NCI-H82 (cell line): ENCODE measurements around the gene NIT2.

Experiments used
- DNase-seq: peaks from one replicate; lab custom pipeline; 2025; lab: John Stamatoyannopoulos, UW

The NIT2 gene

DNA sequence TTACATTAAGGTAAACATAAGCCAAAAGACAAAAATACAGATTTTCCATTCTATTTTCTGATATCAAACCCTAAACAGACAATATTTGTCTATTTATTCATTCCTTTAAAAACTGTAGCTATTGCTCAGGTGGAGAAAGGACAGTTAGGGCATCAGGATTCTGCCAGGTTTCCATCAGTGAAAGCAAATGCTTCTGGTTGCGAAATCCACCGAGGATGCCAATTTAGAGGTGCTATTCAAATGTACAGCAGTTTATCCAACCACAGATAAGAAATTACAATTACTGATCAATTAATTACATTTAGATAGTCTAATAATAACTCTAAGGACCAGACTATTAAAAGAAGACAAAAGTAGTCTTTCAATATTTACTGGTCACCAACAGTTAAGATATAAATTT is 62.4 kb downstream of the NIT2 start:
- no peak for DNase-seq

DNA sequence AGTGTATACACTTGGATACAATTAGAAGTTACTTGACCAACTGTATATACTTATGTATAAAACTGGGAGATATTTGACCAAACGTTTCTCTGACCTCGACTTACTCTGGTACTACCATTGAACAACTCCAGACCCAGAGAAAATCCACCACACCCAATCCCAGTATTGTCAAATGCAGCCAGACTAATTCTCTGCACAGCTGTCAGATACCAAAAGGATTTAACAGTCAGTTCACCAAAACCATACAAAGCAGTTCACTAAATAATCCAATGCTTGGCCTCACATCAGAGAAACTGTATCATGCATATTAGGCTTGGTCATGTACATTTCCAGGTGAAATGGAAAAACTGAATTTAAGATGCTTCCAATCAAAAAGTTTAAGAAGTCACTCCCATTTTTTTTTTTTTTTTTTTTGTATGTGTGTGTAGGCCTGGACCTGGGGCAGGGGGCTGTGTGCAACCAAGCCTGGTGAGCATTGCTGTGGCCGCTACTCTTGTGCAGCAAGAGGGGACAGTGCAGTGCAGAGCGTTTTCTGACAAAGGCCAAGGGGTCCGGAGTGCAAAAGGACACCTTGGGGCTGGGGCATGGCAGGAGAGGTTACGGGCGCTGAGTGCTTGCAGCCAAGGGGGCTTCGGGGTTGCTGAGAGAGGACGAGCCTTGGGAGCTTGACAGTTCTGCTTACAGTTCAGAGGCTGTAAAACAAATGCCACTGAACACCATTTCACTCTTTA is 64.9 kb downstream of the NIT2 start:
- peak; percentile 77 for DNase-seq

DNA sequence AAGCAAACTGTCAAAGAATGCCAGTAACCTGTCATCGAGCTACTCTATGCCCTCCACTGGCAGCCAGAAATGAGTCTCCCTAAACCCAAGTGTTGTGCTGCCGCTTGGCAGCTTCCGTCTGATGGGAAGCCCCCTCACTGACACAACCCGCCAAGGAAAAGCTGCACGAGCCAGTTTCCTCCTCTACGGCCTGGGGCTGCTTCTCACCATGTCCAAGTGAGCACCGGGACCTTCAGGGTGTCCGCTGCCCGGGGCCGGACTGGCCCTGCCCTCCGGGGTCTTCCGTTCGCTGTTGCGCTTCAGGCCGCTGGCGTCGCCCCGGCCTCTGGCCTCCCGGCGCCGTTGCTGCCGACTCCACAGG is 65.8 kb downstream of the NIT2 start:
- peak; percentile 51 for DNase-seq

DNA sequence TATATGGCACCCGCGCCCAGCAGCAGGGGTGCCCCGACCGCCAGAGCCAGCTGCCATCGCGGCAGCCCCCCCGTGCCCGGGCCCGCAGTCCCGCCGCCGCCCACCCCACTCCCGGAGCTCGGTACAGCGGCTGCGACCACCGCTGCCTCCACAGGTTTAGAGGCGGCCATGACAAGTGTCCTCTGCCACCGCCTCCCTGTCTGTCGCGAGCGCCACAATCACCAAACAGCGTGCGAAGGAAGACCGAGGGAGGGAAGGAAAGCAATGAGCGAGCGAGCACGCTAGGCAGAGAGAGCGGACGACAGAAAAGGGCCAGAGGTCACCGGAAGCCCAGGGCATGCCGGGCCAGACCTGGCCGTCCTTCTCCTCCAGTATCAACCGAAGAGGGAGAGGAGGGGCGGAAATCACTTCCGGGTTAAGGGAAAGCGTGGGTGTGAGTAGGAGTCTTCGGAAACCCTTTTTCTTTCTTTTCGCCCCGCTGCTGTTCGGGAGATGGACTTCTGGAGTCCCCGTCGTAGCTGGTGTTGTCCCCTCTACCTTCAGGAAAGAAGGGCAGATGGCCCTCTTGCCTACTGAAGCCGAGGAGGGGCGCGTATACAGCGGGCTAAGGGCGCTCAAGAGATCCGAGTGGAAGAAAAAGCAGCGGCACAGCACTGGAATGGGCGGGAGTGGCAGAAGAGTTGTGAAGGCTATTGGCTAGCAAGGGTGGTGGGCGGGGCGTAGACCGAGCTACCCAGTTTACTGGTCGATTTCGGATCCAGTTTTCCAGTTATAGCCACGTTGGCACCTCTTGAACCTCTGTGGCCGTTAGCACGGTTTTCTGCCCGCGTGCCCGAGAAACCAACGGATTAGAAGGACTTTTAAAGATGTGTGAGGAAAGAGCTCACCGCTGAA is 66.5 kb downstream of the NIT2 start, which contains the start of the genes LNP1 and TOMM70:
TSS of gene LNP1 (plus strand) at position 760 of the 894 bp plus-strand sequence. CDS start 28,191 bp downstream, outside the sequence.
TSS of gene TOMM70 (minus strand) at position 310 of the 894 bp plus-strand sequence. CDS start at position 170, 140 bp downstream.
- peak; percentile 100 for DNase-seq

DNA sequence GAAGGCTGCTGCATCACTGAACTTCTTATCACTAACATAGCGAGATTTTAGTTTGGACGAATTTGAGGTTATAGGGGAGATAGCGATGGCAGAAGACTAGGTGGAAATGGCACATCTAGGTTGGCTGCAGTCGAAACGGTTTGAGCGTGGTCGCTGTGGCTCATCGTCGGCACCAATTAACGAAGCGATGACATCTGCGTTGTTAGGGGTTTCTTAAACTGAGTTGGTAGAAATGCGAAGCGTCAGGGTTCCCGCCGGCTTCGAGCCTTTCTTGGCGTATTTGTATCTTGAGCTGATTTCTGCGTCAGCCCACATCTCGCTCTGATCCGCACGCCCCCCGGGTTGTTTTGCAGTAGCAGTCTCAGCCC is 67.1 kb downstream of the NIT2 start:
- DNase-seq, result peak; percentile 87

DNA sequence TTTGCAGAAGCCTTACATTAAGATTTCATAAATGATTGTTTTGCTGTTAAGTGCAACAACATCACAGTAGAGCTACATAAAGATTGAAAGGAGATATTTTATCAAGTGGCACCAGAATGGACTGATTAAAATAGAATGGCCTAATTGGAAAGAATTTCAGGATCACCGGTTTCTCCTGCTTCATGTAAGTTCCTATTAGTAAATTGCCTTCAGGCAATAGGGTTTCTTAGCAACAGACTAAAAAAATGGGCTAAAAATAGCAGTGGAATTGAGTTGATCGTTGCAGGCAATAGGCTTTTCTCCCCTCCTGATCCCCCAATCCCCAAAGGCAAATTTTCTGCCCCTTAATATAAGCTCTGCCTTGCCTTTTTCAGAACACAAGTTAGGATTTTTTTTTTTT is 67.7 kb downstream of the NIT2 start:
- DNase-seq, result peak; percentile 88

DNA sequence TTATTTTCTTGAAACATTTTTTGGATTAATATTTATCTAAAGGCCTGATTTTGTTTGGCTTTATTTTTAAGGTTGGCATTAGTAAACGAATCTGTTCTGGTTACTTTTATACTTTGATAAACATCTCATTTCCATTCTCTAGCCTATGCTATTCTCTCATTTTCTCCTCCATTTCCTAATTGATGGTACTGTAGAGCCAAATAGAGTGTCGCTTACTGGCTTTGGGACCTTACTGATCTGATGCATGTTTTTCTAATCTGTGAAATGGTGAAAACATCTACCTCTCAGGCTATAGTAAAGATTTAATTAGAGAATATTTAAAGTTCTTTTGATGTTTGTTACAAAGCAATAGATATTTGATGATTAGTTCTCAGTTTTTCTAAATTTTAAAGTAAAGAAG is 68.3 kb downstream of the NIT2 start:
- DNase-seq, result peak; percentile 43

DNA sequence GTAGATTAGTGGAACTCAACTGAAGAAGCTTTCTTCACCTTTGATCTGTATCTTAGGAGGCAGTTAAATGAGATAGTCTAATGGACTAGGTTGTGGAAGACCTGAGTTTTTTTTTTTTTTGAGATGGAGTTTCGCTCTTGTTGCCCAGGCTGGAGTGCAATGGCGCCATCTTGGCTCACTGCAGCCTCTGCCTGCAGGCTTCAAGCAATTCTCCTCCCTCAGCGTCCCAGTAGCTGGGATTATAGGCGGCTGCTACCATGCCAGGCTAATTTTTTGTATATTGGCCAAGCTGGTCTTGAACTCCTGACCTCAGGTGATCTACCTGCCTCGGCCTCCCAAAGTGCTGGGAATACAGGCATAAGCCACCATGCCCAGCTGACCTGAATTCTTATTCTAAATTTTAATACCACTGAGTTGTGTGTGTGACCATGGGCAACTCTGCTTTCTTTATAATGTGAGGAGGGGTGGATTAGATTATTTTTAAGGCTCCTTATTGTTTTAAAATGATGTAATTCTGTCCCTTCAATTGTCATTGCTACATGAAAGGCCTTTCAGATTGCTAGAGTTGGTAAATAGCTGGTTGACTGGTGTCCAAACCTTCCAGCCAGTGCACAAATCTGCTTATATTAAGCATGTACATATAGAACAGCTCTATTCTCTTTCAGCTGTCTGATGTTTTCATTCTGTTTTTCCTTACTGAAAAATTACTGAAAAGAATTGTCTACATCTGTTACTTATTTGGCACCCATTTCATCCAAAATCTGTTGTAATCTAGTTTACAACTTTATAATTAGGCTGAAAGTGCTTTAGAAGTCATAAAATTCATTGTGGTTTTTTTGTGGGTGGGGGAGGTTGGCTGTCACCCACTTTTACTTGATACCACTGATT is 69.0 kb downstream of the NIT2 start:
- DNase-seq, result peak; percentile 84

DNA sequence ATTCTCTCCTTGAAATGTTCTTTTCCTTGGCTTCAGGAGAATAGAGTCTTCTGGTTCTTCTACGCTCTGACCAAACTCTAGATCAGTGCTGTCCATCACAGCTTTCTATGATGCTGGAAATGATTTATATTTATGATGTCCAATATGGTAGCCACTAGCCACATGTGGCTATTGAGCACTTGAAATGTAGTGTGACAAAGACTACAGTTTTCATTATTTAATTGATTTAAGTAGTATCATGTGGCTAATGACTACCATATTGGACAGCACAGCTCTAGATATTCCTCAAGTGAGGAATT is 69.6 kb downstream of the NIT2 start:
- DNase-seq, result no peak

DNA sequence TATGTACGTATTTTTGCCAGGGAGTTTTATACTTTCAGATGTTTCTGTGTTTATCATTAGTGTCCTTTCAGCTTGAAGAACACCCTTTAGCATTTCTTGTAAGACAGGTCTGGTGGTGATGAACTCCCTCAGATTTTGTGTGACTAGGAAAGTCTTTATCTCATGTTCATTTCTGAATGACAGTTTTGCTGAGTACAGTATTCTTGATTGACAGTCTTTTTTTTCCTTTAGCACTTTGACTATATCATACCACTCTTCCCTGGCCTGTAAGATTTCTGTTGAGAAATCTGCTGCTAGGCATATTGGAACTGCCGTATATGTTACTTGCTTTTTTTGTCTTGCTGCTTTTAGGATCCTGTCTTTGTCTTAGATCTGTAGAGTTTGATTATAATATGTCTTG is 72.6 kb downstream of the NIT2 start:
- no peak for DNase-seq

DNA sequence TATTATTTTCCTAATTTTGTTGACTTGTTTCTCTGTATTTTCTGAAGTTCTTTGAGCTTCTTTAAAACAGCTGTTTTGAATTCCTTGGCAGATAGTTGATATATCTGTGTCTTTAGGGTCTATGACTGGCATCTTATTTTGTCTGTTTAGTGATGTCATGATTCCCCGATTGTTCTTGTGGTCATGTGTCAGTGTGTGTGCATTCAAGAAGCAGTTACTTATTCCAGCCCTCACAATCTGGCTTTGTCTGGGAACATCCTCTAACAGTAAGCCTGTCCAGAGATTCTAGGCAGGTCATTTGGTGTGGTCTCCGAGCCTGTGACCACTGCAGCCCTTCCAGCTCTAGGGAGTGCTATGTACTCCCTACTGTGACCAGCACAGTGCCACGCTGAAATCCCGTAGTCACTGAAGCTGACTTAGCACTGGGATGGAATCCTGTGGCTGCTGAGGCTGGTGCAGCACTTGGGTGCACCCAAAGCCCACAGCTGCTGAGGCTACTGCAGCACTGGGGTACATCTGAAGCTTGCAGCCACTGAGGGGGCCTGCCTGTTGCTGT is 73.5 kb downstream of the NIT2 start:
- DNase-seq, result no peak
